RKO (cell line): ENCODE results near the gene DCTPP1.
A peak's percentile ranks its signal among the peaks of the same experiment; 100 is the strongest.
"Not testable (repeated sequence)": the region's sequence is repeated elsewhere in the genome, so short reads cannot be mapped to it uniquely, and the experiment has no call there.

Experiments
- DNase-seq: peaks from one replicate; pipeline ENCODE4 v3.0.0-alpha.2; 2016; ENCODE audit warnings: low spot score

The DCTPP1 gene

GRCh38 chr16:30413112-30413806 lies 16.6 kb downstream of the DCTPP1 start:
- DNase-seq, result no peak

GRCh38 chr16:30409125-30410060 lies 20.4 kb downstream of the DCTPP1 start:
- peak; percentile 90 for DNase-seq

DNA sequence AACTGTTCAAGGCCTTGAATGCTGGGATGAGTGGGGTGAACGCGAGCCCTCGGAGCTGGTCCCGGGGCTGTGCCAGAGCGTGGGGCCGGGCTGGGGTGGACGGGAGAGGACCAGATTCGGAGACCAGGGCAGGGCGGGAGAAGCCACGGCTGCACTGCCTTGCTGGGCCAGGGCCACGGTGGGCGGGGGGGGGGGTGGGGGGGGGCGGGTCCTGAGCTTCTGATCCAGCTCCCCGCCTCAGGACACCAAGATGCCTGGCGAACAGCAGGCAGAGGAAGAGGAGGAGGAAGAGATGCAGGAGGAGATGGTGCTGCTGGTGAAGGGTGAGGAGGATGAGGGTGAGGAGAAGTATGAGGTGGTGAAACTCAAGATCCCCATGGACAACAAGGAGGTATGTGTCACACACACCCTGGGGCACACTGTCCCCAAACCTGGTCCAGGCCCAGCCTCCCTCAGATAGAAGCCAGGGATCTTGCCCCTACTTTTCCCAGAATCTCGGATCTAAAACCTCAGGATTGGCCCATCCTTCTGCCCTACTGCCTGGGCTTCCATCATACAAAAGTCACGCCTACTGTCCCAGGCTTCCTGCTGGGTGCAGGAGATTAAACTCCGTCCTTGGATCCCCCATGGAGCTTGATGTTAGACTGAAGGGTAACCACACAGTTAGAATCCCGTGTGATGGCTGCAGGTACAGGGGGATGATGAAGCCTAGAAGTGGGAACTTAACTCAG lies 21.9 kb downstream of the DCTPP1 start:
- DNase-seq, result peak; percentile 66

GRCh38 chr16:30407102-30407803 lies 22.6 kb downstream of the DCTPP1 start, which contains the start of gene ZNF771:
Gene ZNF771 (plus strand): TSS chr16:30407606. CDS start chr16:30408054, 448 bp downstream.
- peak; percentile 87 for DNase-seq

DNA sequence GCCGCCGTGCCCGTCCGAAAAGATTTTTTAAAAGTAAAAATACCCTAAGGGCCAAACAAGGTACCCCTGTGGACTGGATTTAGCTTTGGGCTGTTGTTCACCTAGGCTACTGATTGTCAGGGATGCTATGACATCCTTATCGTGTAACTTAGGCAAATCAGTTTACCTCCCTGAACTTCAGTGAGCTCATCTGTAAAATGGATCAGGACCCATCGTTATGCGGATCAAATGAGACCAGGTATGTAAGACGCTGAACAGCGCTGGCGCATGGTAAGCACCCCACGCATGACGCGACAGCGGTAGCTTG lies 23.1 kb downstream of the DCTPP1 start:
- DNase-seq, result peak; percentile 25

- no peak for DNase-seq
These were observed 27.9 kb downstream of the DCTPP1 start for GRCh38 chr16:30401768-30402425.

DNA sequence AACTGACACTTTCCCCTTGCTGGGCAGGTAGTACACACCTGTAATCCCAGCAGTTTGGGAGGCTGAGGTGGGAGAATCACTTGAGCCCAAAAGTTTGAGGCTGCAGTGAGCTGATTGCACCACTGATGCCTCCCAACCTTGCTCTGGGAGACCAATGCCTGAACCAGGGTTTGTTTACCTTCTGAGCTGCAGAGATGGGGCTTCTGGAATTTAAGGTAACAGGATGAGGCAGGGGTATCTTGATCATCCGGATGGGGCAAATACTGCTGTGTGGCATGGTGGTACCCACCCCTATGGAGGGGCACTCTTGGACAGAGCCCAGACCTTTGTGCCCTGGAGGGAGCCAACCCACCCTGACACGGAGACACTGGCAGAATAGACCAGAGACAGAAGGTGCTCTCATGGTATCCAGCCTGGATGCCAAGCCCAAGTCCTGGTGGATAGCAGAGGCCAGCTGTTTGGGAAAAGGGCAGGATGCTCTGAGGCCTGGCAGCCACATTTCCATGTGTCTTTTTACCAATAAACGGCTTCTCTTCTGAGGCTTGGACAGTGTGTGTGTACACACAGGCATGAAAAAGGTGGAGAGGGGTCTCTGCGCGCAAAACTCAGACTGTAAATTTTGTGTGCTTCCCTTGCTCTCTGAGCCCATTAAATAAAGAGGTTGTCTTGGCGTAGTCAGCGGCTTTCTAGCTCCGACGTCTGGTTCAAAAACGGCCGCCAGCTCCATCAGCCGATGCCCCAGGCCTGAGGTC lies 30.2 kb downstream of the DCTPP1 start:
- peak; percentile 40 for DNase-seq

GRCh38 chr16:30398661-30399434 lies 31.0 kb downstream of the DCTPP1 start:
- DNase-seq, result no peak

GRCh38 chr16:30397776-30398660 lies 31.8 kb downstream of the DCTPP1 start:
- no peak for DNase-seq

DNA sequence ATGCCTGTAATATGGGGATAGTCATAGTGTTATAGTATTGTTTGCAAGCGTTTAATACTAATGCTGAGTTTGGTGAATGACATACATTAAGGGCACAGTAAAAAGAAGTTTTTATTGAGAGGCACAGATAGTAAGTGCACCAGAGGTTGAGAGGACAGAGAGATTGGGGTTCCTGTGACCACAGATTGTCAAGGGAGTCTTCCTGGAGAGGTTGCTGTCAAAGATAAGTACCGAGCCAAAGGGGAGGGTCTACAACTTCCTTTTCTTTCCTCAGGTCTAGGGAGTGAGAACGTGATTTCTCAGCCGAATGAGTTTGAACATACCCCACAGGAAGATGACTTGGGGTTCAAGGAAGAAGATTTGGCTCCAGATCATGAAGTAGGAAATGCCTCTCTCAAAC lies 32.8 kb downstream of the DCTPP1 start:
- DNase-seq, result no peak

GRCh38 chr16:30396627-30397026 lies 33.2 kb downstream of the DCTPP1 start:
- not testable (repeated sequence) for DNase-seq

GRCh38 chr16:30395992-30396585 lies 33.7 kb downstream of the DCTPP1 start:
- peak; percentile 59 for DNase-seq

- DNase-seq, result peak; percentile 89
These were observed 34.5 kb downstream of the DCTPP1 start, which contains the start of gene ZNF48 for GRCh38 chr16:30395155-30395991. Gene ZNF48 (plus strand): TSS chr16:30395420. CDS start chr16:30395795, 375 bp downstream.

- DNase-seq, result peak; percentile 65
These were observed 35.2 kb downstream of the DCTPP1 start for GRCh38 chr16:30394592-30395154.

DNA sequence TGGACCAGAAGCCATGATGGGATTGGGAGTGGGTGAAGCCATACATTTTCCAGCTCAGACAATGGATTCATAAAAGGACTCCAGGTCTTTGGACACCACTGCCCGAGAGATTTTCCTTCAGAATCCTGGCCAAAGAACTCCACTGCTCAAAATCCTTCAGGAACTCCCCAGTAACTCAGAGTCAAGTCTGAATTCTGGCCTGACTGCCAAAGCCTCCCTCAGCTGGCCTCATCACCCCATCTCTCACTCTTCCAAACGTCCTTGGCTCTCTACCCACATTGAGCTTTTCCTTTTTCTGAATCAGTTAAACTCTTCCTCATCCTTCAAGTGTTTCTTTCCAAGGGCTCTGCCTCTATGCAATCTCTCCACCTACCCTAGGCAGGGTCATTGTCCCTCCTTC lies 46.3 kb downstream of the DCTPP1 start:
- DNase-seq, result no peak

GRCh38 chr16:30382111-30382881 lies 47.5 kb downstream of the DCTPP1 start, which contains the start of gene SEPTIN1:
Gene SEPTIN1 (minus strand): TSS chr16:30382561. CDS start chr16:30382542, 19 bp downstream.
- DNase-seq, result no peak
